Trophoblast cell (in vitro differentiated cells and primary cell): ENCODE measurements around the gene NHSL2.
A peak's percentile ranks its signal among the peaks of the same experiment; 100 is the strongest.

Source experiments
- DNase-seq, 2 donors: peaks; one replicate each; pipeline ENCODE4 v3.0.0-alpha.2; 2016
- H2AFZ ChIP-seq: 2 replicates; pipeline ENCODE4 v1.6.1; 2013; ENCODE audit warnings: low read length, moderate library complexity, mild to moderate bottlenecking; ENCODE audit not compliant: insufficient read depth, poor library complexity
- H2AK5ac ChIP-seq: 2 replicates; pipeline ENCODE4 v1.6.1; 2013; ENCODE audit warnings: mild to moderate bottlenecking, low read length
- H2BK120ac ChIP-seq: 2 replicates; pipeline ENCODE4 v1.6.1; 2013; ENCODE audit warnings: low read length, mild to moderate bottlenecking, moderate library complexity; ENCODE audit not compliant: insufficient read depth, poor library complexity
- H2BK12ac ChIP-seq: 2 replicates; pipeline ENCODE4 v1.6.1; 2013; ENCODE audit warnings: mild to moderate bottlenecking, low read length, moderate library complexity
- H2BK5ac ChIP-seq: 2 replicates; pipeline ENCODE4 v1.6.1; 2013; ENCODE audit warnings: low read length, low read depth, moderate library complexity, mild to moderate bottlenecking; ENCODE audit not compliant: poor library complexity
- H3K14ac ChIP-seq: 2 replicates; pipeline ENCODE4 v1.6.1; 2013; ENCODE audit warnings: mild to moderate bottlenecking, low read length
- H3K18ac ChIP-seq: 2 replicates; pipeline ENCODE4 v1.6.1; 2013; ENCODE audit warnings: mild to moderate bottlenecking, low read length
- H3K23ac ChIP-seq: 2 replicates; pipeline ENCODE4 v1.6.1; 2013; ENCODE audit warnings: low read length
- H3K27ac ChIP-seq: 2 replicates; pipeline ENCODE4 v1.5.1; 2013; ENCODE audit warnings: low read depth, mild to moderate bottlenecking, inconsistent platforms, low read length, moderate library complexity
- H3K27me3 ChIP-seq: 2 replicates; pipeline ENCODE4 v1.6.1; 2013; ENCODE audit warnings: inconsistent platforms, mild to moderate bottlenecking, low read length, moderate library complexity; ENCODE audit not compliant: insufficient read depth
- H3K36me3 ChIP-seq, 2 experiments: 1 replicate in 1 of 2; 2 replicates in 1 of 2; pipeline ENCODE4 v1.6.1; 2013; ENCODE audit warnings: low read length in 2 of 2, mild to moderate bottlenecking in 2 of 2, moderate library complexity in 1 of 2; ENCODE audit not compliant: insufficient read depth in 2 of 2, control insufficient read depth in 1 of 2
- H3K4ac ChIP-seq: 2 replicates; pipeline ENCODE4 v1.6.1; 2013; ENCODE audit warnings: low read depth, mild to moderate bottlenecking, low read length, moderate library complexity
- H3K4me1 ChIP-seq, 2 experiments: 1 replicate in 1 of 2; 2 replicates in 1 of 2; pipeline ENCODE4 v1.6.1; 2013; ENCODE audit warnings: low read length in 2 of 2, mild to moderate bottlenecking in 2 of 2, moderate library complexity in 1 of 2; ENCODE audit not compliant: insufficient read depth in 2 of 2, control insufficient read depth in 1 of 2
- H3K4me2 ChIP-seq: 2 replicates; pipeline ENCODE4 v1.6.1; 2013; ENCODE audit warnings: inconsistent platforms, mild to moderate bottlenecking, low read length, moderate library complexity
- H3K4me3 ChIP-seq: 2 replicates; pipeline ENCODE4 v1.5.1; 2013; ENCODE audit warnings: mild to moderate bottlenecking, low read depth, low read length, inconsistent platforms
- H3K79me1 ChIP-seq: one replicate; pipeline ENCODE4 v1.6.1; 2013; ENCODE audit warnings: low read length
- H3K79me2 ChIP-seq: 2 replicates; pipeline ENCODE4 v1.6.1; 2013; ENCODE audit warnings: low read length, mild to moderate bottlenecking; ENCODE audit not compliant: control insufficient read depth, insufficient read depth, poor library complexity
- H3K9ac ChIP-seq: 2 replicates; pipeline ENCODE4 v1.6.1; 2013; ENCODE audit warnings: mild to moderate bottlenecking, low read length
- H3K9me3 ChIP-seq: 2 replicates; pipeline ENCODE4 v1.6.1; 2013; ENCODE audit warnings: low read depth, mild to moderate bottlenecking, control low read depth, inconsistent platforms, low read length; ENCODE audit not compliant: insufficient read depth
- H4K12ac ChIP-seq: 2 replicates; pipeline ENCODE4 v1.6.1; 2013; ENCODE audit warnings: low read depth, mild to moderate bottlenecking, low read length, moderate library complexity
- H4K8ac ChIP-seq: 2 replicates; pipeline ENCODE4 v1.6.1; 2013; ENCODE audit warnings: low read depth, mild to moderate bottlenecking, low read length, moderate library complexity
- H4K91ac ChIP-seq: one replicate; pipeline ENCODE4 v1.6.1; 2013; ENCODE audit warnings: low read depth, mild to moderate bottlenecking, low read length, moderate library complexity
- WGBS: extraction: QIAGEN DNeasy Blood & Tissue Kit; methylation state at CpG from one replicate; pipeline ENCODE4 v1.1.7; 2013; ENCODE audit warnings: missing lambda C conversion rate; ENCODE audit not compliant: insufficient read length, insufficient coverage; ENCODE audit errors: extremely low coverage; 5-methylcytosine and 5-hydroxymethylcytosine counted together

NHSL2 gene

DNA sequence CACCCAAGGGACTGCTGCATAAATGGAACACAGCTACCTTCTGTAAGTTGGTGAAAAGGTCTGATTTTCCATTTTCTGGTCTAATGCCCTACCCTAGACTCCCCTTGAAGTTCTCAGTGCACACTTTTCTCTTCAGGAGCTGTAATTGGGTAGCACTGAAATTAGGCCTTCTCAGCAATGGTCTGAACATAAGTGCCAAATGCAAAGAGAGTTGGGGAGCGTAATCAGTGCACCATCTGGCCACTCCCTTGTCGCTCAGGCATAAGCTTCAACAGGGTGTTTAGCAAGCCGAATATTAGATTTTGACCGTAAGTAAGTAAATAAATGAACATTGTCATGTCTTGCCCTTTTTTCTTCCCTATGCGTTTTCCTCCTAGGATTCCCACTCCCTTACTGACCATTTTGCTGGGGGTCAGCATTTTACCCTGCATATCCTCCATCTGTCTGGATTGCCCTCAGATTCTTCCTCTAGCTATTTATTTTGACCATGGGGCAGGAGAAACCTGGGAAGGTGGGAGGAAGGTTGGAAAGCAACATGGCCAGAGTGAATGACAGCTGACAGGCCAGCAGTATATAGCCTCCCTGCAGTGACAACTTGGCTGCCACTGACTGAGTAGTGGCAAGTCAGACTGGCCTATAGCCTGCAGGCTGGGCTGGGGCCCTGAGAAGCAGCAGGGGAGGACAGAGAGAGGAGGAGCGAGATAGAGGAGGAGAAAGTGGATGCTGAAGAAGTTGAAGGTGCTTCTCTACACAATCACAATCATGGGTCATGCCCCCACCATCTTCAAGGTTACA, 2.7 kb downstream of the NHSL2 start:
- Histone ChIP-seq H3K36me3 (peaks cover 0 to 3% of the 10 kb centered on the region in 2 experiments), H3K79me1 (peaks cover 14% of the 10 kb centered on the region), H4K91ac (no peak overlapping the region), H4K8ac (no peak overlapping the region), H3K4me3 (no peak overlapping the region), H2BK120ac (no peak overlapping the region), H3K79me2 (peaks cover 5% of the 10 kb centered on the region), H3K23ac (no peak overlapping the region), H3K9me3 (no peaks in the 10 kb centered on the region), H2AFZ (no peak overlapping the region), H3K27ac (no peak overlapping the region), H3K4me2 (no peak overlapping the region), H2AK5ac (no peak overlapping the region), H3K27me3 (no peaks in the 10 kb centered on the region), H2BK12ac (no peak overlapping the region), H3K4ac (no peak overlapping the region), H4K12ac (no peak overlapping the region), H3K4me1 (peaks cover 4 to 19% of the 10 kb centered on the region in 2 experiments), H3K14ac (no peak overlapping the region), H3K9ac (no peak overlapping the region), H3K18ac (peak overlapping the region; percentile 45), H2BK5ac (no peak overlapping the region)
- no peak for DNase-seq
- no CpG with 5 or more reads among the region's 6 CpGs for WGBS

DNA sequence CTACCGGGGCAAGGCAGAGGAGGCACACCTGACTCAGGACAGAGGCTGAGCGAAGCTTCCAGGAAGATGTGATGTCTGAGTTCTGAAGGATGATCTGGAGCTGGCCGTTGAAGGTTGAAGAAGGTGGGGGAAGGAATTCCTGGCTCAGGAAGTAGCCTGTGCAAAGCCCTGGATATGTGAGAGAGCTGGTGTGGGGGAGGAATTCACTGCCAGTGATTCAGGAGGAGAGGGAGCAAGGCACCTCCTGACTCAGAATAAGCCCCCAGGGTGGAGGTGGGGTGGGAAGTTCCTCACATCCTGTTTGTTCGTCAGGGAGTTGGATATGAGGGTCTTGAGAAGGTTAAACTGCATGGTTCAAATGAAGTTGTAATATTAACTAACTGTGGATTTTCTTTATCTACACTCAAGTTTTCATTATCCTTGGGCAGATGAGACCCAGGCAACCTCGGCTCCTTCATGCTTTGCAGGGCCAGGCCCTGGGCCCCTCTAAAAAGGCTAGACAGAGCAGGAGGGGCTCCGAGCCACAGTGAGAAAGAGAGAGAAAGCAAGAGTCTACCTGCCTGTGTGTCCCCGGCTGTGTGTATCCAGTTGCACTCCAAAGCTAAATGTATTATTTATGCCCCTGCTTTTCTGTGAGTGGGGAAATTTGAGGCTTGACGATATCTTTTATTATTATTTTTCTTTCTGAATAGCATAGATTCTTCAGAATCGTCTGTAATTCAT, 7.1 kb downstream of the NHSL2 start:
- Histone ChIP-seq H3K36me3 (peaks cover 0 to 3% of the 10 kb centered on the region in 2 experiments), H2BK120ac (peak overlapping the region; percentile 84), H3K4me2 (peak overlapping the region; percentile 52), H3K23ac (no peak overlapping the region), H2AK5ac (no peak overlapping the region), H2AFZ (no peak overlapping the region), H2BK12ac (peak overlapping the region; percentile 65), H3K9ac (no peak overlapping the region), H3K4me3 (no peak overlapping the region), H3K79me2 (peaks cover 1% of the 10 kb centered on the region), H3K27ac (peak overlapping the region; percentile 77), H3K14ac (peak overlapping the region; percentile 65), H4K8ac (no peak overlapping the region), H3K27me3 (no peaks in the 10 kb centered on the region), H3K9me3 (no peaks in the 10 kb centered on the region), H4K91ac (peak overlapping the region; percentile 90), H2BK5ac (no peak overlapping the region), H3K4me1 (peaks cover 8 to 18% of the 10 kb centered on the region in 2 experiments), H3K79me1 (peaks cover 3% of the 10 kb centered on the region), H3K4ac (no peak overlapping the region), H3K18ac (no peak overlapping the region), H4K12ac (no peak overlapping the region)
- DNase-seq = no peak
- no CpG with 5 or more reads among the region's 9 CpGs for WGBS

GRCh38 chrX:71919431-71919830, 8.8 kb downstream of the NHSL2 start:
- no peak overlapping the region for H2BK120ac ChIP-seq
- H3K23ac ChIP-seq = no peak overlapping the region
- H3K4me3 ChIP-seq = no peak overlapping the region
- peak overlapping the region; percentile 15 for H2BK12ac ChIP-seq
- H3K79me2 ChIP-seq = no peaks in the 10 kb centered on the region
- no CpG with 5 or more reads among the region's 5 CpGs for WGBS
- no peak overlapping the region for H2BK5ac ChIP-seq
- no peak overlapping the region for H3K9ac ChIP-seq
- peaks cover 8 to 16% of the 10 kb centered on the region in 2 experiments for H3K4me1 ChIP-seq
- H3K36me3 ChIP-seq = no peaks in the 10 kb centered on the region
- no peak overlapping the region for H3K14ac ChIP-seq
- H3K27me3 ChIP-seq = no peaks in the 10 kb centered on the region
- no peak overlapping the region for H4K91ac ChIP-seq
- H3K4ac ChIP-seq = no peak overlapping the region
- H3K4me2 ChIP-seq = no peak overlapping the region
- H3K79me1 ChIP-seq = peaks cover 3% of the 10 kb centered on the region
- peak in 1 of 2 donors; percentile 32 for DNase-seq
- no peak overlapping the region for H2AFZ ChIP-seq
- no peak overlapping the region for H2AK5ac ChIP-seq
- H3K18ac ChIP-seq = no peak overlapping the region
- no peak overlapping the region for H4K12ac ChIP-seq
- peak overlapping the region; percentile 16 for H4K8ac ChIP-seq
- H3K27ac ChIP-seq = no peak overlapping the region
- H3K9me3 ChIP-seq = no peaks in the 10 kb centered on the region

DNA sequence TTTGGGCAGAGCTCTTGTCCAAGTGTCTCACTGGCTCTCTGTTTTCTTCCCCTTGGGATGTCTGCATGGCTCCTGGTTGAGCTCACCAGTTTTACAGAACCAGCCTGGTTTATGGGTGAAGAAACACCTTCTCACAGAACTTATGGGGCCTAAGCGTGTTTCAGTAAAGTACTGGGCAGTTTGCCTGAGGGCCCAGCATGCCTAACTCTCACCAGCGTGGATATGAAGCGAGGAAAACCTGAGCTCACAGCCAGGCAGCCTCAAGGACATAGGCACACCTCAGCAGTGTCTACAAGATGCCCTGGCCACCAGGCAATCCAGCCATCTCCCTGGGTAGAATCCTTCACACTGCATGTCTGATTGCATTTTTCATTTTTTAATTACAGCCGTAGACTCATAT, 9.2 kb downstream of the NHSL2 start:
- no peaks in the 10 kb centered on the region for H3K27me3 ChIP-seq
- no peak overlapping the region for H3K27ac ChIP-seq
- no peak overlapping the region for H2BK120ac ChIP-seq
- H3K9ac ChIP-seq = no peak overlapping the region
- H2AK5ac ChIP-seq = no peak overlapping the region
- no peak overlapping the region for H3K23ac ChIP-seq
- no peak overlapping the region for H2AFZ ChIP-seq
- DNase-seq = peak in 1 of 2 donors; percentile 21
- no peaks in the 10 kb centered on the region for H3K9me3 ChIP-seq
- no peak overlapping the region for H3K4me2 ChIP-seq
- H3K4me3 ChIP-seq = no peak overlapping the region
- no peak overlapping the region for H2BK12ac ChIP-seq
- H2BK5ac ChIP-seq = no peak overlapping the region
- peaks cover 3% of the 10 kb centered on the region for H3K79me1 ChIP-seq
- no peak overlapping the region for H4K91ac ChIP-seq
- no peak overlapping the region for H4K12ac ChIP-seq
- no peak overlapping the region for H3K18ac ChIP-seq
- no peak overlapping the region for H4K8ac ChIP-seq
- no peaks in the 10 kb centered on the region for H3K79me2 ChIP-seq
- H3K14ac ChIP-seq = no peak overlapping the region
- WGBS = no CpG with 5 or more reads among the region's 4 CpGs
- H3K4me1 ChIP-seq = peaks cover 8 to 16% of the 10 kb centered on the region in 2 experiments
- no peaks in the 10 kb centered on the region for H3K36me3 ChIP-seq
- H3K4ac ChIP-seq = no peak overlapping the region
